Glomerular visceral epithelial cell (primary cell): ENCODE measurements around the gene TRIP6.
A peak's percentile ranks its signal among the peaks of the same experiment; 100 is the strongest.

Source experiments
- DNase-seq: peaks from one replicate; pipeline ENCODE4 v3.0.0-alpha.2; 2016; ENCODE audit errors: extremely low spot score

TRIP6 gene

GRCh38 chr7:100867040-100867775 is at the start of gene TRIP6:
TSS of gene TRIP6 (plus strand) at chr7:100867387. CDS start at chr7:100867498, 111 bp downstream.
- peak; percentile 95 for DNase-seq

- no peak for DNase-seq
Measured at GRCh38 chr7:100818366-100818765, 48.8 kb upstream of the TRIP6 start.

- DNase-seq, result no peak
Measured at GRCh38 chr7:100818825-100819224, 48.4 kb upstream of the TRIP6 start.

GRCh38 chr7:100819586-100819985 is 47.6 kb upstream of the TRIP6 start:
- DNase-seq, result no peak

GRCh38 chr7:100822236-100823139 is 44.7 kb upstream of the TRIP6 start:
- no peak for DNase-seq

GRCh38 chr7:100823140-100823525 is 44.1 kb upstream of the TRIP6 start:
- DNase-seq, result no peak

- DNase-seq, result no peak
Measured at GRCh38 chr7:100823534-100823933, 43.7 kb upstream of the TRIP6 start.

GRCh38 chr7:100824499-100825214 is 42.5 kb upstream of the TRIP6 start:
- DNase-seq, result no peak

- DNase-seq, result no peak
Measured at GRCh38 chr7:100825215-100825671, 41.9 kb upstream of the TRIP6 start.

GRCh38 chr7:100825751-100826513 is 41.3 kb upstream of the TRIP6 start:
- peak; percentile 49 for DNase-seq

GRCh38 chr7:100826514-100827329 is 40.5 kb upstream of the TRIP6 start:
- no peak for DNase-seq

GRCh38 chr7:100827330-100828226 is 39.6 kb upstream of the TRIP6 start, which contains the start of gene EPHB4:
TSS of gene EPHB4 (minus strand) at chr7:100827523. CDS start at chr7:100827030, 493 bp downstream.
- peak; percentile 88 for DNase-seq

- DNase-seq, result no peak
Measured at GRCh38 chr7:100829150-100829716, 38.0 kb upstream of the TRIP6 start.

- DNase-seq, result no peak
Measured at GRCh38 chr7:100830396-100830795, 36.8 kb upstream of the TRIP6 start.

GRCh38 chr7:100832281-100832633 is 34.9 kb upstream of the TRIP6 start:
- no peak for DNase-seq

GRCh38 chr7:100835903-100836811 is 31.0 kb upstream of the TRIP6 start:
- peak; percentile 30 for DNase-seq

GRCh38 chr7:100836812-100837098 is 30.4 kb upstream of the TRIP6 start:
- no peak for DNase-seq
